Right lobe of liver (tissue), 6 donors: ENCODE results near the gene CAPN5. TPM values are rescaled to one million over a fixed set of nuclear protein-coding genes. Genes with fewer than 3 reads are reported as not detected.

Experiments
- ATAC-seq, 4 donors: fragments of 200-7000 bp; cut with Tn5 transposase; one replicate each; pipeline ENCODE4 v1.9.1; 2020; ENCODE audit warnings: mild to moderate bottlenecking in 4 of 4, moderate library complexity in 4 of 4
- DNase-seq, 3 donors: peaks; one replicate each; pipeline ENCODE4 v3.0.0-alpha.2; 2020
- H3K27ac ChIP-seq, 3 donors: fragments of 200-600 bp; one replicate each; pipeline ENCODE4 v1.8.0; 2022
- H3K27me3 ChIP-seq, 2 donors: fragments of 200-600 bp; one replicate each; pipeline ENCODE4 v1.8.0; 2022
- H3K36me3 ChIP-seq, 4 donors: fragments of 200-600 bp; sonication (generic) in 1 of 4; one replicate each; pipeline versions ENCODE4 v1.5.1 to v1.8.0; 2017 to 2022; ENCODE audit warnings: control low read depth in 1 of 4
- H3K4me1 ChIP-seq, 4 donors: fragments of 200-600 bp; sonication (generic) in 1 of 4; one replicate each; pipeline versions ENCODE4 v1.5.1 to v1.8.0; 2017 to 2022; ENCODE audit warnings: control low read depth in 1 of 4
- H3K4me3 ChIP-seq, 3 donors: fragments of 200-600 bp; one replicate each; pipeline ENCODE4 v1.8.0; 2022
- H3K9me3 ChIP-seq, 4 donors: fragments of 200-600 bp; sonication (generic) in 1 of 4; one replicate each; pipeline versions ENCODE4 v1.5.1 to v1.8.0; 2017 to 2022; ENCODE audit warnings: control low read depth in 1 of 4
- CTCF ChIP-seq, 4 donors: fragments of 200-600 bp in 3 of 4; fragments of 450-650 bp in 1 of 4; IDR thresholded peaks; one replicate each; pipeline versions ENCODE4 v1.5.1 to v1.8.0; 2016 to 2022; ENCODE audit warnings: antibody characterized with exemption in 4 of 4, mild to moderate bottlenecking in 2 of 4
- POLR2A ChIP-seq: fragments of 450-650 bp; IDR thresholded peaks from one replicate; pipeline ENCODE4 v1.6.1; 2017; ENCODE audit warnings: antibody characterized with exemption, mild to moderate bottlenecking
- WGBS: methylation state at CpG from one replicate; pipeline ENCODE4 v1.1.6; 2018; ENCODE audit warnings: low coverage, low lambda C conversion rate; ENCODE audit not compliant: insufficient coverage; ENCODE audit errors: missing lambda C conversion rate; 5-methylcytosine and 5-hydroxymethylcytosine counted together
- intact Hi-C, 2 donors: fragments of 100-400 bp; cut with DNase I; formaldehyde crosslinking; loops; one replicate each; pipeline versions ENCODE4 v1.11.2 to v1.14.1; 2022
- total RNA-seq, 6 experiments: library from RNA; depleted of rRNA in 2 of 6; stranded (reverse); fragments of >200 nt in 2 of 6; fragmentation: NEBNext Ultra II Directional in 3 of 6; extraction: Animal tissue kit (Norgen Biotek cat#: 25700) in 3 of 6; gene quantifications; one replicate each; pipeline versions ENCODE4 v1.1.0 to v1.2.4, GENCODE V29; 2016 to 2023
- donor health status: DM: no; HTN: yes; CAD: no.
- donor health status: DM: no; HTN: no; CAD: no.
- donor health status: DM: no; HTN: no; CAD: no.
- donor health status: DM: no; HTN: yes; CAD: no.
- donor health status: DM: no; HTN: yes; CAD: no.

Gene CAPN5
- total RNA-seq, 6 experiments from 2014 or later = 23.1 to 66.7 (median 43.3) TPM

- peak in 1 of 3 donors; percentile 25 for DNase-seq
- H3K9me3 ChIP-seq = no peaks in the 10 kb centered on the region
- WGBS = no CpG with 5 or more reads among the region's 2 CpGs
- intact Hi-C loops = no loop called here
- peaks cover 0 to 7% (median 0%) of the 10 kb centered on the region in 4 donors for H3K36me3 ChIP-seq
- peaks cover 0 to 22% (median 9%) of the 10 kb centered on the region in 4 donors for H3K4me1 ChIP-seq
- no peaks in the 10 kb centered on the region for H3K27me3 ChIP-seq
- TF ChIP-seq POLR2A (no peak), CTCF (IDR thresholded peaks at IDR 0.05) (no peak)
- ATAC-seq = no peak
- no peak overlapping the region for H3K4me3 ChIP-seq
- H3K27ac ChIP-seq = no peak overlapping the region
These were observed 14.0 kb downstream of the CAPN5 start for GRCh38 chr11:77080643-77081210.

GRCh38 chr11:77081381-77081851, 14.6 kb downstream of the CAPN5 start:
- Histone ChIP-seq H3K27me3 (no peaks in the 10 kb centered on the region), H3K4me1 (peaks cover 0 to 28% (median 13%) of the 10 kb centered on the region in 4 donors), H3K4me3 (no peak overlapping the region), H3K27ac (no peak overlapping the region), H3K36me3 (peaks cover 0 to 7% (median 0%) of the 10 kb centered on the region in 4 donors), H3K9me3 (no peaks in the 10 kb centered on the region)
- intact Hi-C loops = no loop called here
- DNase-seq = peak in 1 of 3 donors; percentile 38
- ATAC-seq = no peak
- no peak for TF ChIP-seq CTCF (IDR thresholded peaks at IDR 0.05)
- no peak for TF ChIP-seq POLR2A
- no CpG with 5 or more reads among the region's 9 CpGs for WGBS

GRCh38 chr11:77081976-77082836, 15.4 kb downstream of the CAPN5 start:
- intact Hi-C loops = no loop called here
- TF ChIP-seq CTCF (IDR thresholded peaks at IDR 0.05) (no peak), POLR2A (no peak)
- Histone ChIP-seq H3K4me3 (no peak overlapping the region), H3K36me3 (peaks cover 0 to 7% (median 0%) of the 10 kb centered on the region in 4 donors), H3K9me3 (no peaks in the 10 kb centered on the region), H3K27ac (peak overlapping the region in 2 of 3 donors; percentile 5 to 57), H3K27me3 (no peaks in the 10 kb centered on the region), H3K4me1 (peaks cover 0 to 36% (median 17%) of the 10 kb centered on the region in 4 donors)
- WGBS = 47% methylated on average over 5 of the region's 11 CpGs
- DNase-seq (peak in 2 of 3 donors; percentile 54), ATAC-seq (peak in 1 of 4 donors; percentile 22)

- H3K4me1 ChIP-seq = peaks cover 0 to 44% (median 21%) of the 10 kb centered on the region in 4 donors
- no peaks in the 10 kb centered on the region for H3K27me3 ChIP-seq
- intact Hi-C loops = no loop called here
- no peaks in the 10 kb centered on the region for H3K9me3 ChIP-seq
- H3K36me3 ChIP-seq = peaks cover 0 to 7% (median 0%) of the 10 kb centered on the region in 4 donors
- ATAC-seq (peak; percentile 15 to 43 (median 28)), DNase-seq (peak in 2 of 3 donors; percentile 45 to 62)
- WGBS = 19% methylated on average over 4 of the region's 15 CpGs
- TF ChIP-seq POLR2A (no peak), CTCF (IDR thresholded peaks at IDR 0.05) (no peak)
- no peak overlapping the region for H3K4me3 ChIP-seq
- H3K27ac ChIP-seq = peak overlapping the region; percentile 5 to 57 (median 43)
These were observed 16.2 kb downstream of the CAPN5 start for GRCh38 chr11:77082838-77083565.
